GM21619 (cell line): Measurements from ENCODE around the gene ALKBH7.
"Not testable (repeated sequence)": the region's sequence is repeated elsewhere in the genome, so short reads cannot be mapped to it uniquely, and the experiment has no call there.

ENCODE experiments used
- ATAC-seq: cut with Tn5 transposase; IDR thresholded peaks from one replicate; pipeline ENCODE4 v1.9.1; 2021; ENCODE audit not compliant: unreplicated experiment

Gene ALKBH7

DNA sequence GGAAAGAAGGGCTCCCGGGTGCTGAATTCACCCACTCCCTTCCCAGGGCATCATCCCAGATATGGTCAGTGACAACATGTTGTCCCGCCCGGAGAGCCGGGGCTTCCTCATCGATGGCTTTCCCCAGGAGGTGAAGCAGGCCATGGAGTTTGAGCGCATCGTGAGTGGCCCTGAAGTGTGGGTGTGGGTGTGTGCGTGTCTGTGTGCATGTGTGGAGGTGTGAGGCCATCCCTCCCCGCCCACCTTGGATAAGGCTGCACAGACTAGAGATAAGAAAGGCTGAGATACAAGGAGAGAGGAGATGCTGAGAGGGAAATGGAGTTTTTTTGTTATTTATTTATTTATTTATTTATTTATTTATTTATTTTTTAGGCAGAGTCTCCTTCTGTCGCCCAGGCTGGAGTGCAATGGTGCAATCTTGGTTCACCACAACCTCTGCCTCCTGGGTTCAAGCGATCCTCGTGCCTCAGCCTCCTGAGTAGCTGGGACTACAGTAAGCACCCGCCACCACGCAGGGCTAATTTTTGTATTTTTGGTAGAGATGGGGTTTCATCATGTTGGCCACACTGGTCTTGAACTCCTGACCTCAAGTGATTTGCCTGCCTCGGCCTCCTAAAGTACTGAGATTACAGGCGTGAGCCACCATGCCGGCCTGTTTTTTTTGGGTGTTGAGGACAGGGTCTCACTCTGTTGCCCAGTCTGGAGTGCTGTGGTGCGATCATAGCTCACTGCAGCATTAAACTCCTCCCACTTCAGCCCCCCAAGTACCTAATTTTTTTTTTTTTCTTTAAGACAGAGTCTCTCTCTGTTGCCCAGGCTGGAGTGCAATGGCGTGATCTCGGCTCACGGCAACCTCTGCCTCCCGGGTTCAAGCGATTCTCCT, 27.7 kb downstream of the ALKBH7 start:
- ATAC-seq, result not testable (repeated sequence)

DNA sequence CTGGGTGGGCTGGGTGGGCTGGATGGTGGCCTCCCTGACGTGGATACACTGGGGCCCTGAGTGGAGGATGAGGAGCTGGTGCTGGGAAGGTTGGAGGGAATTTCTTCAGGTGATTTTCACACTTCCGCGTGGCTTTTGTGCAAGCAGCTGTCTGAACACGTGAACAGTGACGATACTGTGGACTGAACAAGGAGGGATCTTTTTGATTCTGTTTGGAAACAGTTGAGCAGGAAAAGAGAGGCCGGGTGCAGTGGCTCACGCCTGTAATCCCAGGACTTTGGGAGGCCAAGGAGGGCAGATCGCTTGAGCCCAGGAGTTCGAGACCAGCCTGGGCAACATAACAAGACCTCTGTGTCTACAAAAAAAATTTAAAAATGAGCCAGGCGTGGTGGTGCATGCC, 29.5 kb downstream of the ALKBH7 start:
- no peak for ATAC-seq

DNA sequence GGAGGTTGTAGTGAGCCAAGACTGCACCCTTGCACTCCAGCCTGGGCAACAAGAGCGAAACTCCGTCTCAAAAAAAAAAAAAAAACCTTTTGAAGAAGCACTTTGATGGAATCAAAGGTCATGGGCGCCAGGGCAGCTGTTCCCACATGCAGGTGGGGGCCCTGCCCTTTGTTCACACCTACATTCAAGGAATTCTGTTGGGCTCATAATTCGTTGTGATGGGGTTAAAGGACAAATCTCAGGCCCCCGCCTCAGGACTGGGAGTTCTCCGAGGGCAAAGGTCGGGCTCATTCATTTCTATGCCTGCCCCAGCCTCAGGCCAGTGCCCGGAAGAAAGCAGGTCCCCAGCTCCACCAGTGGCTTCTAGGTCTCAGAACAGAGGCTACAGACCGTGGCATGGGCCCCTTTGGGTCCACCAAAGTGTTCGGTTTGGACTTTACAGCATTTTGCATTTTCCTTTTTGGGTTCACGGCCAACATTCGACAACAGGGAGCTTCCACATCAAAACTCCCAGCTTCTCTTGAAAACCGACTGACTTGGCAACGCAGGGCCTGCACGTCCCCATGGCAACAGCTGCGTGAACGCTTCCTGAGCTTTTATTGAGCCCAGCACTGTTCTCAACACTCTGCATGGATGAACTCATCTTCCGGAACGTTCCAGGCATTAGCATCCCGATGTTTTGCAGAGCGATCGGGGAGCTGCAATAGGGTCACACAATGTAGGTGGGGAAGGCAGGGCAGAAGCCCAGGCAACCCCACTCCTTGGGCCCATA, 30.4 kb downstream of the ALKBH7 start:
- ATAC-seq, result no peak

DNA sequence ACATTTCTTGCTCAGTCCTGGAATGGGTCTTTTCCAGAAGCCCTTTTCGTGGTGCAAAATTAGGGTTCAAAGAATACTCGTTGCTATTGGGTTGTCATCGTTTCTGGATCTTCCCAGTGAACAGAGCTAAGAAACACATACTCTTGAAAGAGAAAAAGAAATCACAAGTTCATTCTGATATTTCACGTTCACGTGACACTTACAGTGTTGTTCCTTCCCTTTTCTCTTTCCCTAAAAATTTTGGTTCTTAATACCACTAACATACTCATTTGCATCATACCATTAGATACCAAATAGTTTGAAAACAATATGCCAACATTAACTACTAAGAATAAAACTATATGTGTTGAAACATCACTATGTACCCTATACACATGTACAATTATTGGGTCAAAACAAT, 33.8 kb downstream of the ALKBH7 start:
- ATAC-seq, result no peak

DNA sequence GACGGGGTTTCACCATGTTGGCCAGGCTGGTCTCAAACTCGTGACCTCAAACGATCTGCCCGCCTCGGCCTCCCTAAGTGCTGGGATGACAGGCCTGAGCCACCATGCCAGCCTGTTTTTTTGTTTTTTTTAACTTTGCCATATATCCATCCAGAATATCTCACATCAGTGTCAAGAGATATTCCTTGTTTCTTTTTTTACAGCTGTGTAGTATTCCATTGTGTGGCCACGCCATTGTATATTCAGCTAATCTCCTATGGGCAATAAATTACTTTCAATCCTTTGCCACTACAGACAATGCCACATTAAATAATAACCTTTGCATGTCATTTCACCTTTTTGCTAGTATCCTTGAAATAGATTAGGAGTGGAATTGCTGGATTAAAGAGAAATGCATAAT, 36.8 kb downstream of the ALKBH7 start:
- ATAC-seq, result no peak

DNA sequence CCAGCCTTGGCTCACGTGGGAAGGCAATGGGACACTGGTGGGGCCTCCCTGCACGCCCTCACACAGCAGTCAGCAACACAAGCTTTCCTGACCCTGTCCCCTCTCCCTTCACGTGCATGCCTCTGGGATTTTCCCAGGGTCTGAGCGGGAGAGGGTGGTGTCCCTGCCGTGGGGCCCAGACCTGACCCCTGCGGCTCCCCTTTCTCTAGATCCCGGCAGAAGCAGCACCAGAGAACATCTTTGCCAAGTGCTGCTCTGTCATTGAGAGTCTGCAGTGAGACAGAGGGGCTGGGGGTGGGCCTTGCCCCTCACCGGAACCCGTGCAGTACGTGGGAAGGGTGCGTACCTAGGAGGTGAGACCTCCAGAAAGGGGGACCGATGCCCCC, 39.5 kb downstream of the ALKBH7 start:
- ATAC-seq, result no peak

DNA sequence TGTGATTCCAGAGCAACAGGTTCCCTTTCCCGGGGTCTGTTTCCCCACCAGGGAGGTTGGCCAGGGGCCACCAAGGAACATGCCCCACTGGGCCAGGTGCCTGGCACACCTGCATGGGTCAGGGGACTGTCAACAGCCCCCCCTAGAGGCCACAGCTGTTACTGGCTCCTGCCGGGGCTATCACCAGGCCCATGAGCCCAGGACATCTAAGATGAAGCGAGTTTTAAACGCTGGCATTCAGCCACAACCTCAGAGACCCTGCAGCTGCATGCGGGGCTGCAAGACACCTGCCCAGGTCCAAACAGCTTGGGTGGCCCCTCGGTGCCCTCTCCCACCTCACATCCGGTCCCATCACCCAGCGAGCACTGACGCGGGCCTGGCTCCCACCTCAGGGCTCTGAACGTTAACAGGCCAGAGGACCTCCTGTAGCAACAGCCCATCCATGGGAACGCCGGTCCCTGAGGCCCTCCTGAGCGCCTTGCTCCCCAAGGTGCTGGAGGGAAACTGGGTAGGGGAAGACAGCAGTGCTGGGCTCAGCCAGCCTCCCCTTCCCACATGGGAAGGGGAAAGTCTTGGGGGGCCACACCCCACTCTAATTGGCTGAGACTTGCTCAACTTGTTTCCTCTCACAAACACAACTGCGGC, 40.0 kb downstream of the ALKBH7 start:
- ATAC-seq, result no peak

DNA sequence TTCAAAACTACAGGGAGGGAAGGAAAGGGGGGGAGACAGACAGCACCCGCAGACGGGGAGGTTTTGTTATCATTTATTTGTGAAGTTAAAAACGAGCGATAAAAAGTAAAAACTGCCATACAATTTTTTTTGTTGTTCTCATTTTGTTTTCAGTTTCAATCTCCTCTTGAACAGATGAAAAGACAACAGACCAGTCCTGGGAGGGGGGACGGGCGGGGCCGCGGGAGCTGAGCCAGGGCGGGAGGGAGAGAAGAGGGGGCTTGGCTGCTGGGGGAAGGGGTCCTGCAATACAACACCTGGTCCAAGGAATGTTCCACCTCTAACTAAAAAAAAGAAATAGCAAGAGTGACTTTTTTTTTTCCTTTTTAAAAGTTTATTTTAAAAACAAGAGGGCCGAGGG, 40.7 kb downstream of the ALKBH7 start:
- ATAC-seq, result no peak

DNA sequence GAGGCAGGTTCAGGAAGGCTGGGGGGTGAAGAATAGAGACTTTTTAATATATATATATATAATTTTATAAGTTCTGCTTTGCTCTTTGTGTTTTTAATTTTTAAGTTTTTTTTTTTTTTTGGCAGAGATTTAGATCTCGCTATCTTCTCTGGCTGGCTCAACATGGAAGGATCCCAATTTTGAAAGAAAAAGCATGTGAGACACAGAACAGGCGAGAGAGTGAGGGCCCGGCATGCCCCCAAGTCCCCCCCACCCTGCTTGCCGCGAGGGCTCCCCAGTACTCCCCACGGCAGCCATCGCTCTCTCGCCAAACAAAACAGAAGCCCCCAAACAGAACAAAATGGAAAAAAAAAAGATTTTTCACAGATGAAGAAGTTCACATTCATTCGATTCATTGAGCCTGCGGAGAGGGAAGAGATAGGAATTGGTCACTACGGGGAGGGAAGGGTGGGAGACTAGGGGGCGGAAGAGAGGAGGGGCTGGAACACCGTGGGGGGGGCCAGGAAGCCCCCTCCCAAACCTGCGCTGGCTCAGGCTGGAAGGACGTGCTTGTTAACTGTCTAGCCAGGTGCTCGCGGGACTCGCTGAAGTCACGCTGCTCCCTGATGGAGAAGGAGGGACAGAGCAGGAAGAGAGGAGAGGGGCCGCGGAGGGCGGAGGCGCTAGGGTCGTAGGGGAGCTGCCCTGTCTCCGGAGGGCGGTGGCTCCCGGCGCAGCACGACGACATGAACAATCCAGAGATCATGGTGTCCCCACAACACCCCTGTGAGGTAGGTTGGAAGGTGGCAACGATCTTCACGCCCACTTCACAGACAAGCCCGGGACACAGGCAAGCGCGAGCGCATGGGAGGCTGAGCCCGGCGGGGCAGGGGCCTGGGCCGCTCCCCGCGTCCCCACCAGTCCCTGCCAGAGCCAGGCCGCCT, 41.4 kb downstream of the ALKBH7 start:
- ATAC-seq, result no peak

DNA sequence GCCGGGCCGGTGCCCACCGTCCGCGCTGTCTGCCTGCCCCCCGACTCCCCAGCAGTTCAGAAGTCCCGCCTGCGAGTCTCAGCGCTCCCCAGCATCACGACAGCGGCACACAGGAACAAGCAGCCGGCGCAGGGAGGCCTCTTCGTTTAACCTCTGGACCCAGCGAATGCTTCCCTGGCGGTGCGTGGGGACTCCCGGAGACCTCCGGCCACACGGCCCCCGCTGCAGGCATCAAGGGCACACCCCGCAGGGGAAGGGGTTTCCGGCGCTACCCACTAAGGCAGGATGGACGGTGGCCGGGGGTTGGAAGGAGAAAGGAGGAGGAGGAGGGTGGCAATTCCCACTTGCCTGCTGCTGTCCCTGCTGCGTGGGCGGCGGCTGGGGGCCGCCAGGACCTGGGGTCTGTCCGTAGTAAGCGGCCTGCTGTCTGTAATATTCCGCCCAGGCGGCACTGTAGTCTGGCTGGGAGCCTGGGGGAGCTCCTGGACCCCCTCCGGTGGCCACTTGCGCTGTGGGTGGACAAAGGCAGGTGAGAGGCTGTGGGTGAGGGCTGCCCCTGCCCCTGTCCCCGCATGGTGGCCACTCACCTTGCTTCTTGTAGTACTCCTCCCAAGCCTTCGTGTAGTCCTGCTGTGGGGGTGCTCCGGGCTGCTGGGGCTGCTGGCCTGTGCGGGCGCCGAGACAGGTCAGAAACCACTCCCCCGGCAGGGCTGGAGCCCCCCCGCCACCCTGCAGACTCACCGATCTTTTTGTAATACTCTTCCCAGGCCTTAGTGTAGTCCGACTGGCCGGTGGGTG, 42.4 kb downstream of the ALKBH7 start:
- ATAC-seq, result no peak

DNA sequence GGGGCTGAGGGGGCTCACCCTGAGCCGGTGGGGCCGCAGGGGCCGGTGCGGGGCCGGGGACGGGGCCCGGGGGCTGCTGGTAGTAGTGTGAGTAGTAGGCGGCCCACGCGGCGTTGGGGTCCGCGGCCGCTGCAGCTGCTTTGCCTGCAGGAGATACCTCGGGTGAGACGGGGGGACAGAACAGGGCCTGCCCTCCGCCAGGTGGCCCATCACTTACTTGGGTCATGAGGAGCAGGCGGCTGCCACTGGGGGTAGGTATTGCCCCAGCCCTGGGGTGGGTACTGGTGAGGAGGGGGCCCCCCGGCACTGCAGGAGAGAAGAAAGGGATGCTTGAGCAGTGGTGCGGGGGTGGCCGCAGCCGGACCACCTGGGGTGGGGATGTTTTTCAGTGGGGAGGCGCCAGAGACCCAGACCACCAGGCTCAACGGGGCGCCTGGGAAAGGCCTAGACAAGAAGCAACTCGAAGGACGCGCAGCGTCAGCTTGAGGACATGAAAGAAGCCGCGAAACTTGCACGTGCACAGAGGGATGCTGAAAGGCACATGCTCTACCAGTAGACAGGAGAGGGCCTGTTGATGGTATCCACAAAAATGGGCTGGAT, 43.1 kb downstream of the ALKBH7 start:
- no peak for ATAC-seq

DNA sequence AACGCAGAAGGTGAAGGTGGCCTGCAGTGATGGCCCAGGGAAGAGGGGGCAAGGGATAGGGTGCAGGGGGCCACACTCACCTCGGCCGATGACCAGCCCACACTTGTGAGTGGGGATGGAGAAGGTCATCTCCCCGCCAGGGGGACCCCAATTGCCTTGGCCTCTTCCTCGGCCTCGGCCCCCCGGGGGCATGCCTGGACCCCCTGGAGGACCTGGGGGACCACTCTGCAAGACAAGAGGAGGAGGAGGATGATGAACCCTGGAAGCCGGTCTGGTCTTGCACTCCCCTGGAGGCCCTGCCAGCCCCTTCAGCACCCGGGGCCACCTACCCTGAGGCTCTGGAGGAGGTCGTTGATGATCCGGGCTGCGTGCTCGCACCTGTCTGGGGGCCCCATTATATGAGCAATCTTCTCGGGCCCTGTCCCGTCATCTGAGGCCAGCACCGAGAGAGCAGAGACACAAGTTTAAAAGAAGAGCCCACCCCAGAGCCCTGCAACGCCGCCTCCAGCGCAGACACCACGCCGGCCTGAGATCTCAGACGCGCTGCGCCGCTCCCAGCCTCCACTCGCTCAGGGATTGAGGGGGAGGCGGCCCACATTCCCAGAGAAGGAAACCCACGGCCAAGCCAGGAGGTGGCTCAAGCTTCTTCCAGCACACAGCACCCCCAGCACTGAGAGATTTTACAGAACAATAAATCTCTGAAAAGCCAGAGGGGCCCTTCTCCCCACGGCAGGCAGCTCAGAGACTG, 44.2 kb downstream of the ALKBH7 start:
- no peak for ATAC-seq

DNA sequence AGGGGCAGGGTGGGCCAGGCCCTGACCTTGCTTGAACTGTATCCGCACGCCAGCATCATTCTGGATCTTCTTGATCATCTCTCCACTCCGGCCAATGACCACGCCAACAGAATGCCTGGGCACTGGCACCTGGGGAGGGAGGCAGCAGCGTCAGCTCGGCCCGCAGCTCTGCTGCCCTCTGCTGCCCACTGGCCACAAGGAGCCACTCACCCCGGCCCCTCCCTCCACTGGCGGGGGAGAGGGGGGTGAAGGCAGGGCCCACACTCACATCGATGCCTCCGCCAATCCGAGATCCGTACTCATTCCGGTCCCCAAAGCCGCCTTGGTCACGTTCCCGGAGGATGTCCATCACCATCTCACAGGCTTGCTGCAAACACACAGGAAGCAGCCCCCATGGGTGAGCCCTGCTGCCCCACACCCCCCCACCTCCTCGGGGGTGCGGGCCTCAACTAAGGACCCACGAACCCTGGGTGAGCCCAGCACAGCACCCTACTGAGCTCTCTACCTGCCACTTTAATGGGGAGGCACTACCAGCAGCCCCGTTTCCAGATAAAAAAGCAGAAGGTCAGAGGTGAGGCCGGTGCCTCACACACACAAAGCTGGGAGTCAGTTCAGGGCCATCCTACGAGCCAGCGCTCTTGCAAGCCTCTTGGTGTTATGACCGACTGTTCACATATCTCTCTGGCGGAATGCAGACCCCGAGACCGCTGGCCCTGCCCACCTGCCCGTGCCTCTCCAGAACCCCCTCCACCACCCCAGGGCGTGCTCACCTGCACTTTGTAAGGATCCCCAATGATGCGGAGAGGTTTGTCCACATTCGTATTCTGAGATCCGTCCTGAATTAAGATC, 45.3 kb downstream of the ALKBH7 start:
- ATAC-seq, result no peak

DNA sequence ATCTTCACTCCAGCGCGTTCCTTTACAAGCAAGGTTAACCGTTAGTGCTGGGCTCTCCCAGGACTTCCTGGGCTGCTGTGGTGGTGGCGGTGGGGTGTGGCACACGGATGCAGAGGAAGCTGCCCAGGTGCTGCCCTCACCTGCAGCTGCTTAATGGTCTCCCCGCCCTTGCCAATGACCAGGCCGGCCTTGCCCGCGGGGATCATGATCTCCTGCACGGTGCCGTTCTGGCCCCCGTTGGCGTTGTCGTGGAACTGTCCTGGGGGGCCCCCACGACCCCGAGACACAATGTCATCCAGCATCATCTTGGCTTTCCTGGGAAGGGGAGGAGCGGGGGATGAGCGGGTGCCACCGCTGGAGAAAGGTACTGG, 46.0 kb downstream of the ALKBH7 start:
- ATAC-seq, result no peak

DNA sequence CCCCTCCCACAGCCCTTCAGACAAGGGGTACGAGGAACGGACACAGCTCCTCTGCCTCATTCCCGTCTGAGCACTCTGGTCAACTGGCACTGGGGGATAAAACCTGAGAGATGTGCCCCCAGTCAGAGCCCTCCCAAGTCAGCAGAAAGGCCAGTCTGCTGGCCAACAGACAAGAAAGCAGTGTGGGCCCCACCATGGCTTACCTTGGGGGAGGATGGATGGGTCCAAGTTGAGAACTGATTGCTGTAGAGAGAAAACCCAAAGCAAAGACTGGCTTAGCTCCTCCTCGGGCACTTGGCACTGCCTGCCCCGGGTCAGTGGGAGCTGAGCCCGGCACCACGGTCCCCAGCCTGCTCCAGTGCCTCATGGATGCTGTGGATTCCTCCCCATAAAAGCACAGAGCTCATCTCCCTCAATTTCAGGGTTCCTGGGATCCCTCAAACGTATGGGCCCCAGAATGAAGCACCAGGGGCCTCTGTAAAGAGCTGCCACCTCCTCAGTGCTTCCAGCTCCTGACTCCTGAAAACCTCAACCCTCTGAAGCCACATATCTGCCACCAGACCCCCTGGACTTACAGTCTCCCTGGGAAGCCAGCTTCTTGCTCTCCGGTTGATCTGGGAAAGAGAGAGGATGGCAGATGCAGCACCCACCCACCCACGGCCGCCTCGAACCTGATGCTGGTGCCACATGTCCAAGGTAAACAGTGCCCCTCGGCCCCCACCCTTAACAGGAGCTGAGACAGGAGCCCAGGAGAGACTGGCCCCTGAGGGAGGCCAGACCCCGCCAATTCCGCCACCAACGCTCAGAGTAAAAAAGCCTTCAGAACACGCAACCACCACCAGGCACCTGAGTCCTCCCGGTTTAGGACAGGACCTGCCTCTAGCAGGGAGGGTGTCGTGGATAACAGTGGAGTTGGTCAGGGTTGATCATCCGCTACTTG, 48.8 kb downstream of the ALKBH7 start:
- no peak for ATAC-seq

DNA sequence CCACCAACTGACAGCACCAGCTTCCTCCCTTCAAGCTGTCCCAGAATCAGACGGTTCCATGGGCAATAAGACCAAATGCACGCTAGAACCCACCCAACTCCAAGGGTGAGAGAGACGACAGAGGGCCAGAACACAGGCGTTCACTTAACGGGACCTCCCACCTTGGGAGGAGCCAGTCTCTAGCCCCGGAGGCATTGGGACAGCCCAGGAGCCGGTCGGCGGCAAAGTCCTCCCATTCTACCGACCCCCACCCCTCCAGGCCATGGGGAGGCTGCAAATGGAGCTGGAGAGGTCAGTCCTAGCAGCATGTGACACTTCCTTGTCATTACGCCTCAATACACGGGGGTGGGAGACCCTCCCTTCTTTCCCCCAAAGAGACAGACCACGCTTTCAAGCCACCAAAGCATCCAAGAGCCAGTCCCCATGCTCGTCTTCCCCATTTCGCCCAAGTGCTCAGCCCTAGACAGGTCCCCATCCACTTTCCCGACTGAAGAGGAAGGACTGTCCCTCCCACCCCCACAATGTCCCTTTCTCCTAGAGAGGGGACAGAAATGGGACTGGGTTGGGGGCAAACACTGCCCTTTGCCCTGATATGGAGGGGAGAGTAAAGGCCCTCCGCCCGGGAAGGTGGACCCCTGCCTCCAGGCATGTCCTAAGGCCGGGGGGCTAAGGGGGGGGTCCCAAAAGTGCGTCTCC, 51.1 kb downstream of the ALKBH7 start:
- ATAC-seq, result no peak
